SU-DHL-6 (cell line): ENCODE results near the gene XPOT.

Experiments used
- EZH2phosphoT487 ChIP-seq: fragments of 200-600 bp; sonication (generic), shearing (Covaris generic); conservative IDR thresholded peaks from 2 replicates; pipeline ENCODE4 v1.6.1; 2018; ENCODE audit warnings: mild to moderate bottlenecking, antibody characterized with exemption, low read length, moderate library complexity, mixed read lengths
- TF ChIP-seq, protein P1 (sequence below): fragments of 200-600 bp; sonication (generic); IDR thresholded peaks from one replicate; pipeline ENCODE4 v1.5.1; 2017; ENCODE audit warnings: antibody characterized with exemption, mild to moderate bottlenecking, low read length, moderate library complexity; ENCODE audit not compliant: insufficient read depth, poor library complexity, severe bottlenecking

DNA sequence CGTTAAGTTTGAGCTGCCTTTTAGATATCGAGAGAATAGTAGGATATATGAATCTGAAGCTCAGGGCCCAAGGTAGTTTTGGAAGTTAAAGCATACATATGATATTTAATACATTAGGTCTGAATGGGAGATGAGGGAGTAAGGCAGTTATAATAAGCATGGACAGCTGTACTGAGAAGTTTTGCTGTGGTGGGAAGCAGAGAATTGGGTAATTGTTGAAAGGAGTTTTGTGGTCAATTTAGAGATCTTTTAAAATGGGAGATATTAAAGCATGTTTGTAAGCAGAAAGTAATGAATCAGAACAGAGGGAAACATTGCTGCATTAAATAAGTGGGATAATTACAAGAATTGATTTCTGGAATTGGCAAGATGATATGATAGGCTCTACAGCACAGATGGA is 69.0 kb downstream of the XPOT start:
- TF ChIP-seq, protein P1, sequence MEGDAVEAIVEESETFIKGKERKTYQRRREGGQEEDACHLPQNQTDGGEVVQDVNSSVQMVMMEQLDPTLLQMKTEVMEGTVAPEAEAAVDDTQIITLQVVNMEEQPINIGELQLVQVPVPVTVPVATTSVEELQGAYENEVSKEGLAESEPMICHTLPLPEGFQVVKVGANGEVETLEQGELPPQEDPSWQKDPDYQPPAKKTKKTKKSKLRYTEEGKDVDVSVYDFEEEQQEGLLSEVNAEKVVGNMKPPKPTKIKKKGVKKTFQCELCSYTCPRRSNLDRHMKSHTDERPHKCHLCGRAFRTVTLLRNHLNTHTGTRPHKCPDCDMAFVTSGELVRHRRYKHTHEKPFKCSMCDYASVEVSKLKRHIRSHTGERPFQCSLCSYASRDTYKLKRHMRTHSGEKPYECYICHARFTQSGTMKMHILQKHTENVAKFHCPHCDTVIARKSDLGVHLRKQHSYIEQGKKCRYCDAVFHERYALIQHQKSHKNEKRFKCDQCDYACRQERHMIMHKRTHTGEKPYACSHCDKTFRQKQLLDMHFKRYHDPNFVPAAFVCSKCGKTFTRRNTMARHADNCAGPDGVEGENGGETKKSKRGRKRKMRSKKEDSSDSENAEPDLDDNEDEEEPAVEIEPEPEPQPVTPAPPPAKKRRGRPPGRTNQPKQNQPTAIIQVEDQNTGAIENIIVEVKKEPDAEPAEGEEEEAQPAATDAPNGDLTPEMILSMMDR = no peak
- no peak for TF ChIP-seq EZH2phosphoT487
